Measurements from ENCODE around the gene LSM8. TPM values are rescaled to one million over a fixed set of nuclear protein-coding genes. Genes with fewer than 3 reads are reported as not detected.

LSM8 gene
- polyA plus RNA-seq, 1 donor (not counting 4 experiments of a cell fraction or from before 2014, with no cell fraction given) = 50.2 TPM

DNA sequence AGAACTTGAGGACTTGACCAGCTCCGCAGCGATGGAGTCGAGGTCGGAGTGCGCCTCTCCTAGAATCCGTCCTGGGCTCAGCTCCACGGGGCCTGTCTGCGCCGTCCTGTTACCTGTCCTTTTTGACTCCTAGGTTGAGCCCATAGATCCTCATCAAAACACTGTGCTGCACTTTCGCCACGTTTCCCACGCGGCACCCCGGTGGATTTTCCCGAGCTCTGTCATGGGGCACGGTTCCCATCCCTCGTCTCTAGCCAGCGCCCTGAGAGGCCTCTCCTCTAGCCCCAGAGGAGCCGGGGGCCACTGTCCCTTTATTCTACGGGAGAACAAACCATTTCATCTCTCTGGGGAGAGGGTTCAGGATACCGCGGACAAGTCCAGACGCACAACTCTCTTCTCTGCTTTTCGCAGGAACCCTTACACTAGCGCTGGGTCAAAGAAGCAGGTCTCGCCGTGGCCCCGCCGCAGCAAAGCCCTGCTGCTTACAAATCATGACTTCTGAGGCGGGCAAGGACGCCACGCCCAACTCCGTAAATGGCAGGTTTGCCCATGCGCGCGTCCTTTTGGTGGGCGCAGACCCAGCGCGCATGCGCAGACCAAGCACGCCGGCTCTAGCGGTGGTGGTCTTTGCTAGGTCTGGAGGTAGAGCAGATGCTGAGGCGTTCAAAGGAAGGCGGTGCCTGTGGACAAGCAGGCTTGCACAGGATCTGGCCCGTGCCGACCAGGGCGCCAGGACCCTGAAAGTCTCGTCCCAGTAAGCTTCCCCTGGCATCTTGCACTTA, 30.3 kb downstream of the LSM8 start:
- dilution Hi-C loops (cut with MboI; ENCODE audit: extremely low pct_ligation_motif_present, low sequenced_read_pairs) = no loop called here
- FAIRE-seq (peak; percentile 78), DNase-seq (ENCODE audit: low read depth, low spot score) (peak; percentile 21)
- Histone ChIP-seq H3K27ac (ENCODE audit: control insufficient read depth, insufficient read depth, low read length) (peak overlapping the region; percentile 13), H3K4me3 (ENCODE audit: control insufficient read depth in 2 of 3, extremely low read depth in 1 of 3, insufficient read depth in 2 of 3, low read depth in 1 of 3, low read length in 3 of 3) (peak overlapping the region; percentile 36 to 75 (median 61)), H3K36me3 (ENCODE audit: control insufficient read depth in 2 of 2, extremely low read depth in 1 of 2, insufficient read depth in 2 of 2, low read length in 2 of 2) (no peaks in the 10 kb centered on the region), H3K27me3 (ENCODE audit: control insufficient read depth, extremely low read depth, insufficient read depth, low read length) (no peaks in the 10 kb centered on the region), H2AFZ (ENCODE audit: control insufficient read depth, low read length) (peak overlapping the region; percentile 96), H3K4me1 (ENCODE audit: control insufficient read depth, extremely low read depth, insufficient read depth, low read length) (peaks cover 6% of the 10 kb centered on the region), H4K20me1 (ENCODE audit: control insufficient read depth, extremely low read depth, insufficient read depth, low read length) (no peaks in the 10 kb centered on the region), H3K4me2 (ENCODE audit: control insufficient read depth, extremely low read depth, insufficient read depth, low read depth, low read length) (peak overlapping the region; percentile 82), H3K79me2 (ENCODE audit: control insufficient read depth, insufficient read depth, low read length) (no peaks in the 10 kb centered on the region), H3K9me3 (ENCODE audit: control insufficient read depth, low read depth, low read length) (no peaks in the 10 kb centered on the region), H3K9ac (ENCODE audit: control insufficient read depth, extremely low read depth, insufficient read depth, low read length) (peak overlapping the region; percentile 66), H3K9me1 (ENCODE audit: control insufficient read depth, extremely low read depth, insufficient read depth, low read length) (no peaks in the 10 kb centered on the region)
- TF ChIP-seq EZH2 (IDR thresholded peaks at IDR 0.05; ENCODE audit: low read length) = no peak
- TF ChIP-seq, protein P1, sequence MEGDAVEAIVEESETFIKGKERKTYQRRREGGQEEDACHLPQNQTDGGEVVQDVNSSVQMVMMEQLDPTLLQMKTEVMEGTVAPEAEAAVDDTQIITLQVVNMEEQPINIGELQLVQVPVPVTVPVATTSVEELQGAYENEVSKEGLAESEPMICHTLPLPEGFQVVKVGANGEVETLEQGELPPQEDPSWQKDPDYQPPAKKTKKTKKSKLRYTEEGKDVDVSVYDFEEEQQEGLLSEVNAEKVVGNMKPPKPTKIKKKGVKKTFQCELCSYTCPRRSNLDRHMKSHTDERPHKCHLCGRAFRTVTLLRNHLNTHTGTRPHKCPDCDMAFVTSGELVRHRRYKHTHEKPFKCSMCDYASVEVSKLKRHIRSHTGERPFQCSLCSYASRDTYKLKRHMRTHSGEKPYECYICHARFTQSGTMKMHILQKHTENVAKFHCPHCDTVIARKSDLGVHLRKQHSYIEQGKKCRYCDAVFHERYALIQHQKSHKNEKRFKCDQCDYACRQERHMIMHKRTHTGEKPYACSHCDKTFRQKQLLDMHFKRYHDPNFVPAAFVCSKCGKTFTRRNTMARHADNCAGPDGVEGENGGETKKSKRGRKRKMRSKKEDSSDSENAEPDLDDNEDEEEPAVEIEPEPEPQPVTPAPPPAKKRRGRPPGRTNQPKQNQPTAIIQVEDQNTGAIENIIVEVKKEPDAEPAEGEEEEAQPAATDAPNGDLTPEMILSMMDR (optimal IDR thresholded peaks at IDR 0.05 in 1 of 3, IDR thresholded peaks at IDR 0.05 in 1 of 3, conservative IDR thresholded peaks at IDR 0.05 in 1 of 3; ENCODE audit: extremely low read depth in 1 of 3, insufficient read depth in 2 of 3, low read length in 3 of 3) = no peak

DNA sequence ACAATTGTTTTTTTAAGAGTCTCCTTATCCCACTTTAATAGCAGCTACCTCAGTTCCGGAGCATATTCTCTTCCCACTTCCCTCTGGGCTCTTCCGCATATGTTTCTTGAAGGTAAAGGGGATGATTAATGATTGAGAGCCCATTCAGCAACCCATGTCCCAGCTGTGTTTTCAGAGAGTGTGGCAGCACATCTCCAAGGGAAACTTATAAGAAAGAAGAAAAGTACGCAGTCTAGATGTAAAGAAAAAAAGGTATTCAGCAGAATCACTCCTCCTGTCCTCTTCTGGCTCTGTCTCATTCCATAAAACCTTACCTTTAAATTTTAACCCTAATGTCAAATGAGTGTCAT, 30.8 kb downstream of the LSM8 start:
- Histone ChIP-seq H4K20me1 (ENCODE audit: control insufficient read depth, extremely low read depth, insufficient read depth, low read length) (no peaks in the 10 kb centered on the region), H3K36me3 (ENCODE audit: control insufficient read depth in 2 of 2, extremely low read depth in 1 of 2, insufficient read depth in 2 of 2, low read length in 2 of 2) (no peaks in the 10 kb centered on the region), H3K4me2 (ENCODE audit: control insufficient read depth, extremely low read depth, insufficient read depth, low read depth, low read length) (peak overlapping the region; percentile 82), H3K4me3 (ENCODE audit: control insufficient read depth in 2 of 3, extremely low read depth in 1 of 3, insufficient read depth in 2 of 3, low read depth in 1 of 3, low read length in 3 of 3) (peak overlapping the region; percentile 36 to 75 (median 61)), H3K9me1 (ENCODE audit: control insufficient read depth, extremely low read depth, insufficient read depth, low read length) (no peaks in the 10 kb centered on the region), H2AFZ (ENCODE audit: control insufficient read depth, low read length) (peak overlapping the region; percentile 96), H3K27me3 (ENCODE audit: control insufficient read depth, extremely low read depth, insufficient read depth, low read length) (no peaks in the 10 kb centered on the region), H3K9ac (ENCODE audit: control insufficient read depth, extremely low read depth, insufficient read depth, low read length) (peak overlapping the region; percentile 66), H3K79me2 (ENCODE audit: control insufficient read depth, insufficient read depth, low read length) (no peaks in the 10 kb centered on the region), H3K27ac (ENCODE audit: control insufficient read depth, insufficient read depth, low read length) (no peak overlapping the region), H3K9me3 (ENCODE audit: control insufficient read depth, low read depth, low read length) (no peaks in the 10 kb centered on the region), H3K4me1 (ENCODE audit: control insufficient read depth, extremely low read depth, insufficient read depth, low read length) (peaks cover 6% of the 10 kb centered on the region)
- DNase-seq (ENCODE audit: low read depth, low spot score) = no peak
- FAIRE-seq = no peak
- dilution Hi-C loops (cut with MboI; ENCODE audit: extremely low pct_ligation_motif_present, low sequenced_read_pairs) = no loop called here
- TF ChIP-seq EZH2 (IDR thresholded peaks at IDR 0.05; ENCODE audit: low read length) = no peak
- TF ChIP-seq, protein P1 (optimal IDR thresholded peaks at IDR 0.05 in 1 of 3, IDR thresholded peaks at IDR 0.05 in 1 of 3, conservative IDR thresholded peaks at IDR 0.05 in 1 of 3; ENCODE audit: extremely low read depth in 1 of 3, insufficient read depth in 2 of 3, low read length in 3 of 3) = no peak

Data from keratinocyte (primary cell).